Stimulated activated CD4-positive, alpha-beta T cell treated with anti-CD3 and anti-CD28 coated beads, Interleukin-12 subunit alpha, Interleukin-12 subunit beta, amount 100 ng/mL, for 24 hours (primary cell): ENCODE results near the gene PLXNA3.

Experiments used
- DNase-seq, 2 experiments: peaks; one replicate each; pipeline ENCODE4 v3.0.0-alpha.2; 2020; ENCODE audit warnings: low read depth in 2 of 2

Gene PLXNA3

GRCh38 chrX:154458116-154458953 lies at the start of gene PLXNA3:
TSS of gene PLXNA3 (plus strand) at chrX:154458281. CDS start at chrX:154460184, 1,903 bp downstream.
- DNase-seq, result no peak

- DNase-seq, result no peak
Observed at GRCh38 chrX:154408659-154409221, 49.3 kb upstream of the PLXNA3 start.

DNA sequence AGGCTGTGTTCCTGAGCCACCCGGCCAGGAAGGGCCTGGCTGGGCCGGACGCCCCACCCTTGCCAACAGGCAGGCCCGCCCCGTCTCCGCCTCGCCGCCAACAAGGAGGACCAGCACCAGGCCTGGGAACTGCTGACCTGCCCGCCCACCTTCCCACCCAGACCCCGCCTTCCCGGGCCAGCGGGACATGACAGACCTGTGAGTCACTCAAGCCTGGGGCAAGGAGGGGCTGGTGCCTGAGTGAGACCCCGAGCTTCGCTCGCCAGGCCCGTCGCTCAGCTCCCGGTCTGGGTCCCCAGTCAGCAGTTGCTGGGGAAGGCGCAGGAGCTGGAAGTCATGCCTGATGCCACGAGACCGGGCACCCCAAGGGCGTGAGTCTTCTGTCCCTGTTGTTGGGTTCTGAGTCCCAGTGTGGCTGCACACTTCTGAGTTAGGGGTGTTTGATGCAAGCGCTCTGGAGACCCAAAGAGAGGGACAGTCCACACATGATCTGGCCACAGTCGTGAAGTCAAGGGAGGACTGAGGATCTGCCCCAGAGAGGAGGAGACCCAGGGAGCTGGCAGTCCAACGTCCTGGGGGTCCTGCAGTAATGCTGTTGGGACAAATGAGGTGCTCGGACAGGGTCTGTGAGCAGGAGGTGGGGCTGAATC lies 48.7 kb upstream of the PLXNA3 start, which contains the start of gene DNASE1L1:
Gene DNASE1L1, minus strand, starts transcription at position 33 of the 650 bp plus-strand sequence. CDS start 3,686 bp downstream, outside the sequence.
- DNase-seq, result no peak

- peak in 1 of 2 experiments; percentile 40 for DNase-seq
Observed at GRCh38 chrX:154411981-154412340, 46.1 kb upstream of the PLXNA3 start.

GRCh38 chrX:154412468-154412867 lies 45.6 kb upstream of the PLXNA3 start:
- DNase-seq, result no peak

- DNase-seq, result no peak
Observed at GRCh38 chrX:154413142-154413541, 44.9 kb upstream of the PLXNA3 start.

DNA sequence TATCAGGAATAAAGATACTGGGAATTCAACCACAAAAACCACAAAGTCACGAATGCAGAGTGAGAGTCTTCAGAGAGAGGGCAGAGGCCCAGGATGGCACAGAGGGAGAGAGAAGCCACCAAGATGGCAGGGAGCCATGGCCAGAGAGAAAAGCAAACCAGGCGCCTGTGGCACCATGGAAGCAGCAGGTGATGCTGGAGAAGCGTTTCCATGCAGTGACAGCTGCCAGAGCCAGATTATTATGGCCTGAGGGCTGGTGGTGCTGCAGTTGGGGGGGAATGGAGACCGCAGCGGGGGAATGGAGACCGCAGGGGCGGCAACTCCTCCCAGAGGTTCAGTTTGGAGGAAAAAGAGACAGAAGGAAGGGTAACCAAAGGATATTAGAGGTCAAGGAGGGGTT lies 40.9 kb upstream of the PLXNA3 start:
- no peak for DNase-seq

- DNase-seq, result no peak
Observed at GRCh38 chrX:154419189-154419588, 38.9 kb upstream of the PLXNA3 start.

DNA sequence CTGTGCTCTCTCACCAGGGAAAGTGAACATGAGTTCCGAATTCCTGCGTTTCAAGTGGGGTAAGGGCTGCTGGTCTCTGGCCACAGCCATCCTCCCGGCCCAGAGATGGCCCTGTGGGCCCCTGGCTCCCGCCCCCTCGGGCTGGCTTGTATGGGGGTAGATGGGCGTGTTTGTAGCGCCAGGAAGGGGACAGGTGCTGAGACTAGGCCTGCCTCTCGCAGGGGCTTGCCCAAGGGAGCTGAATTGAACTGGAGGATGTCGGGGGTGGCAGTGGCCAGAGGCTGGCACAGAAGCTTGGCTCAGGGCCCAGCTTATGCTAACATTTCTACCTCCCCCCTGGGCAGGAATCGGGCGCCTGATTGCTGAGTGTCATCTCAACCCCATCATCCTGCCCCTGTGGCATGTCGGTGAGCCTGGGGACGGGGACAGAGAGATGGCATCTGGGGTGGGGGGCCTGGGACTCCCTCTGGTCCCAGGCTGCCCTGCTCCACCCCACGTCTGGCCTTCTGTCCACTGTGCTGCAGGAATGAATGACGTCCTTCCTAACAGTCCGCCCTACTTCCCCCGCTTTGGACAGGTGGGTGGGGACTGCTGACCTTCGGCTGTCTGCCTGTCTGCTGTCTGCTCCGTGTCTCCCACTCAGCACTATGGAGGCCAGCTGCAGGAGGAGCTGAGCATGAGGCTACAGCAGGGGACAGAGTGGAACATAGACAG lies 38.2 kb upstream of the PLXNA3 start:
- no peak for DNase-seq

DNA sequence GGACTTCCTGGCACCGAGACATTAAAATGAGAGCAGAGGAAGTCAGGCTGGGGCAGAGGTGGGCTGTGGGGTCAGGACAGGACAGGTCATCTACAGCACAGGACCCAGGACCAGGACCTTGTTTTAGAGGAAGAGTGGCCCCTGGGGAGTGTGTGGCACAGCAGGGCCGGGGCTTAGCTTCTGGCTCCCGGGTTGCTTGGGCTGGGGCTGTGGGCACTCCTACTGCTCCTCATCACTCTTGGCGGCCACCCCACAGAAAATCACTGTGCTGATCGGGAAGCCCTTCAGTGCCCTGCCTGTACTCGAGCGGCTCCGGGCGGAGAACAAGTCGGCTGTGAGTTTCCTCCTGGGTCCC lies 37.7 kb upstream of the PLXNA3 start:
- DNase-seq, result no peak

DNA sequence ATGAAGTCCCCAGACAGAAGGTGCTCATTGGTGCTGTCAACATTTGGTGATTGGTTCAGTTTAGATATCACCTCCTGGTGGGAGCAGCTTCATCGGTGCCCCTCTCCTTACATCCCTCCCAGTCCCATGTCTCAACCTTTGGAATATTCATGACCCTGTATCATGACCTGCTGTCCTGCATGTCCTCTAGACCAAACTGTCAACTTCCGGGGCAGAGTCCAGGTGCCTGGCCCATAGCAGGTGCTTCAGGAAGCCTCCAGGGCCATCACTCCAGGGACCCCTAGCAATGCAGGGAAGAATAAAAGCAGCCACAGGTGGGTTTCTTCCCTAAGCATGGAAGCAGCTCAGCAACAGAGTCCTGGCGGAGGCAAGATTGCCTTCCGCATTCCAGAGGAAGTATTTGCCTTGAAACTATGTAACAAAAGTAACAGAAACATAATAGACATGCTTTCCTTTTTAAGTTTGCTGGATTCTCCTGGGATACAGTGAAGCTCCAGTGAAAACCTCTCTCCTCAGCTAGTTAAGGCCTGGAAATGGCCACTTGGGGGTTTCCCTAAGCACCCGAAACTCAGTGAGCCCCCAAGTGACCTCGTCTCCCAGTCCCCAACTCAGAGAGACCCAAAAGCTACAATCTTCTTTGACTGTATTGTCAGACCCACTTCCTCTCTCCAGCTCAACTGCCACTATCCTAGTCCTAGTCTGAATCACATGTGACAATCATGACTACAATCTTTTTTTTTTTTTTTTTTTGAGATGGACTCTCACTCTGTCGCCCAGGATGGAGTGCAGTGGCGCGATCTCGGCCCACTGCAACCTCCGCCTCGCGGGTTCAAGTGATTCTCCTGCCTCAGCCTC lies 30.9 kb upstream of the PLXNA3 start:
- DNase-seq, result no peak

GRCh38 chrX:154428176-154429171 lies 29.6 kb upstream of the PLXNA3 start, which contains the start of gene ATP6AP1:
TSS of gene ATP6AP1 (plus strand) at chrX:154428677. CDS start at chrX:154428693, 16 bp downstream.
- peak; percentile 70 to 84 for DNase-seq

DNA sequence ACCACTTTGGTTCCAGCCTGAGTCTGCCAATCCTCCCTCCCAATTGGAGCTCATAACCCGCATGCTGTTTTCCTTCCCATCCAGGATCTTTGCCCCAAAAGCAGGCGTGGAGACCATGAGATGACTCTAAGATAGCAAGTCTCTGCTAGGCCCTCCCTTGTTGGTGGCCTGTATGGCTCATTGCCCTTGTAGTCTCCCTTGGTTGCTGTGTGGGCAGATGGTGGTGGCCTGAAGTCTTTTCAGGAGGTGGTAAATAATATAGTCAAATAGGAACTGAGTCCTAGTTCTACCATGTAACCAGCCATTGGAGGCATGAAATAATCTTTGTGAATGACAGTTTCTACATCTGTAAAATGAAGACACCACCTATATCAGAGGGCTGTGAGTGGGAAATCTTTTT lies 28.4 kb upstream of the PLXNA3 start:
- no peak for DNase-seq

DNA sequence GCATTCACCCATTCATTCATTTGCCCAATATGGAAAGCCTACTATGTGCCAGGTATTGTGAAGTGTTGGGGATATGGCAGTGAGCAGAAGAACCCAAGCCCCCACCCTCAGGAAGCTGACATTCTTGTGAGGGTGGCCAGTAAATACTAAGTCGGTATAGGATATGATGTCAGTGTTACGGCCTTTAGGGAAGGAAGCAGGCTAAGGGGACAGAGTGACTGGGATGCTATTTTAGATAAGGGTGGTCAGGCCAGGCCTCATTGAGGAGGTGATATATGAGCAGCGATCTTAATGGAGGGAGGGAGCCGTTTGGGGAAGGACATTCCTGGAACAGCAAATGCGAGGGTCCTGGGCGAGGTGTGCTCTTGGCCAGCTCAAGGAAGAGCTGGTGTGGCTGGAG lies 27.6 kb upstream of the PLXNA3 start:
- DNase-seq, result no peak

DNA sequence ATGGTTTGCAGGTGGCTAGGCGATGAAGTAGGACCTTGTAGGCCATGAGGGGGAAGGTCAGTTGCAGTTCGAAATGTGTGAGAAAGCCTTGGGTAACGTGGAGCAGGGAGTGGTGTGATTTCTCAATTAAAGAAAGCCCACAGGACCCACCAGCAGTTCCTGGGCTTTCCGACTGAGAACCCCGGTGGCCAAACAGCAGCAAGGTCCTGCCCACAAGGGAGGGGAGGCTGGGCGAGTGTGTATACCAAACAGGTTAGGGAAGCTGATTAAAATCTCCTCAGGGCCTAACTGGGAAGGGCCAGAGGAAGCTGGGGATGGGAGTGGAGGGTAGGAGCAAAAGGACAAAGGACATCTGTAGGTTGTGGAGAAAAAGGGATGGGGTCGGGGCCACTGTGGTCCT lies 27.2 kb upstream of the PLXNA3 start:
- no peak for DNase-seq

DNA sequence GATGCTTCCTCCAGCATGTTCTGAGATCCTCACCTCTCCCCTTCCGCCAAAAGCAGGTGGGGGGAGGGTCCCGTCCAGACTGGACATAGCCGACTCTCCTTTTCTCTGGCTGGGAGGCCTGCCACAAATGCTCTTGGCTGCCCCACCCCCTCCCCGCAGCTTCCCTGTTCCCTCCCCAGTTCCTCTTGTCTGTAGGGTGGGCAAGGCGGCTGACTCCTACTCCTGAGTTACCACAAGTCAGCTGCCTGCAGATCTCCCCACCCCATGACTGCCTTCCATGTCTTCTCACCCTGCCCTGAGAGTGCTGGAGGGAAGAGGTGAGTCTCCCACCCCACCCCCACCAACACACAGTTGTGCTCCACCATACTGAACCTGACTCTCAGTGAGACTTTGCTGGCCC lies 26.7 kb upstream of the PLXNA3 start:
- no peak for DNase-seq

- DNase-seq, result no peak
Observed at GRCh38 chrX:154432210-154432609, 25.9 kb upstream of the PLXNA3 start.

GRCh38 chrX:154433605-154434004 lies 24.5 kb upstream of the PLXNA3 start:
- DNase-seq, result no peak

DNA sequence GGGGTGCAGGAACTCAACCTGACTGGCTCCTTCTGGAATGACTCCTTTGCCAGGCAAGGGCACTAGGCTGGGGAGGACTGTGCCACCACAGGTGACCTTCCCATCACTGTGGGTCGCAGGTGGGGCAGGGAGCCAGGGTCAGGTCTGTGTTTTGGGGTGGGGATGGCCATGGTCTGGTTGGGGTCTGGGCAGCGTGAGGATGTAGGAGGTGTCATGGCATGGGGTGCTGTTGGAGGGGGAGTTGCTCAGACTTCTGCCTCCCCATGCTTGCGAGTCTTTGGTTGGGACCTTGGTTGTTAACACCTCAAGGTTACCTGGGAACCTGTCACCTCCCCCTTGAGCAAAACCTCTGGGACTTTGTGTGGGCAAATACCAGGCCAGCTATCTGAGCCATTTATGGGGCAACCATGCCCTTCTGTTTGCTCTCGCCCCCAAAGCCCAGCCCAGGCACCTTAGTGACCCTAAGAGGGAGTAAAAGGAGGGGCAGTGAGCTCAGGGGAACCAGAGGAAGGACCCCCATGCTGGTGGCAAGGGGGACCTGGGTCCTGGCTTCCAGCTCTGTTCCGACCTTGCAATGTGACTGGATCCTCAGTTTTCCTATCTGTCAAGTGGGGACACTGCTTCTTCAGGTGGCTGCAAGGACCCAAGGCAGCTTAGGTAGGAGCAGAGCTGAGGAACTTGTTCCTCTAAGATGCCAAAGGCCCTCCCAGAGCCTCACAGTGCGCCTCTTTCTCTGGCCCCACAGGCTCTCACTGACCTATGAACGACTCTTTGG lies 23.5 kb upstream of the PLXNA3 start:
- DNase-seq, result no peak
